HepG2 (cell line): ENCODE data around the gene TRIO. TPM values are rescaled to one million over a fixed set of nuclear protein-coding genes. Genes with fewer than 3 reads are reported as not detected.

Source experiments
- ATAC-seq: fragments of 200-7000 bp; cut with Tn5 transposase; 3 replicates; pipeline ENCODE4 v1.9.1; 2020; ENCODE audit warnings: mild to moderate bottlenecking, moderate library complexity
- BruUV-seq: library from RNA; stranded (reverse); fragments of 400-500 nt; replicated peaks from 2 replicates; lab custom pipeline; 2021; lab: Mats Ljungman, UMichigan
- CTCF ChIA-PET: fragments of 300-600 bp; formaldehyde crosslinking; extraction: SDS; loops from one replicate; lab custom pipeline; 2021; ENCODE audit warnings: low total read pairs, inconsistent platforms, low intra/inter-chr PET ratio; lab: Yijun Ruan, JAX
- POLR2A ChIA-PET: fragments of 350-600 bp; sonication (Branson Sonifier 250); formaldehyde crosslinking; loops from one replicate; lab custom pipeline; 2020; ENCODE audit warnings: antibody characterized with exemption, inconsistent platforms; lab: Yijun Ruan, JAX
- DNase-seq: peaks from one replicate; pipeline ENCODE4 v3.0.0-alpha.2; 2015; ENCODE audit warnings: low spot score
- FAIRE-seq: peaks from 3 replicates; lab custom pipeline; 2011; peaks lifted over from hg19 to GRCh38; lab: Jason Lieb, UNC
- H2AFZ ChIP-seq: one replicate; pipeline ENCODE4 v1.6.1; 2011; ENCODE audit warnings: low read length, inconsistent platforms
- H3K27ac ChIP-seq: fragments of 300-600 bp; 3 replicates; pipeline ENCODE4 v1.8.0; 2011; ENCODE audit warnings: mixed run types, mild to moderate bottlenecking, mixed read lengths, low read length, inconsistent platforms; ENCODE audit not compliant: insufficient read depth; ENCODE audit errors: extremely low read length
- H3K27me3 ChIP-seq, 2 experiments: fragments of 200-600 bp in 1 of 2; 2 replicates in 1 of 2; 3 replicates in 1 of 2; pipeline versions ENCODE4 v1.6.0 to v1.8.0; 2011; ENCODE audit warnings: low read length in 2 of 2, mild to moderate bottlenecking in 2 of 2, moderate library complexity in 2 of 2, inconsistent platforms in 1 of 2; ENCODE audit not compliant: insufficient read depth in 2 of 2, control insufficient read depth in 1 of 2
- H3K36me3 ChIP-seq, 2 experiments: fragments of 200-600 bp in 1 of 2; replicated peaks in 1 of 2; 2 replicates in 1 of 2; 3 replicates in 1 of 2; pipeline versions ENCODE4 v1.5.1 to v1.8.0; 2011; ENCODE audit warnings: low read length in 2 of 2, inconsistent platforms in 1 of 2; ENCODE audit not compliant: insufficient read depth in 2 of 2, control insufficient read depth in 1 of 2
- H3K4me1 ChIP-seq: 2 replicates; pipeline ENCODE4 v1.5.1; 2012; ENCODE audit warnings: low read length, inconsistent platforms; ENCODE audit not compliant: insufficient read depth
- H3K4me2 ChIP-seq: 2 replicates; pipeline ENCODE4 v1.6.0; 2011; ENCODE audit warnings: low read depth, low read length, inconsistent platforms
- H3K4me3 ChIP-seq, 3 experiments: fragments of 200-600 bp in 1 of 3; sonication (generic), shearing (Covaris generic) in 1 of 3; replicated peaks in 1 of 3; 2 replicates each; pipeline ENCODE4 v1.5.1; 2011 to 2016; ENCODE audit warnings: low read length in 3 of 3, inconsistent platforms in 2 of 3, low read depth in 2 of 3, mild to moderate bottlenecking in 2 of 3, control low read depth in 1 of 3, mixed read lengths in 1 of 3; ENCODE audit not compliant: insufficient read depth in 1 of 3
- H3K79me2 ChIP-seq: one replicate; pipeline ENCODE4 v1.6.1; 2011; ENCODE audit warnings: low read length, inconsistent platforms; ENCODE audit not compliant: insufficient read depth
- H3K9ac ChIP-seq: 2 replicates; pipeline ENCODE4 v1.6.0; 2011; ENCODE audit warnings: mild to moderate bottlenecking, low read depth, low read length, inconsistent platforms; ENCODE audit not compliant: insufficient read depth
- H3K9me3 ChIP-seq: 2 replicates; pipeline ENCODE4 v1.5.1; 2012; ENCODE audit warnings: mild to moderate bottlenecking, low read length
- H4K20me1 ChIP-seq: 2 replicates; pipeline ENCODE4 v1.6.0; 2011; ENCODE audit warnings: inconsistent platforms, mild to moderate bottlenecking, low read length, moderate library complexity; ENCODE audit not compliant: insufficient read depth
- BCL6 ChIP-seq: IDR thresholded peaks from 2 replicates; pipeline ENCODE4 v1.6.1; 2016; ENCODE audit warnings: missing genetic modification reagents, missing compliant biosample characterization
- EED ChIP-seq: sonication (generic); formaldehyde crosslinking; IDR thresholded peaks from 2 replicates; pipeline ENCODE4 v1.5.0; 2020; ENCODE audit warnings: mild to moderate bottlenecking, missing genetic modification reagents
- FOXA1 ChIP-seq, 2 experiments: fragments of 450-650 bp in 1 of 2; sonication (generic) in 1 of 2; formaldehyde crosslinking in 1 of 2; IDR thresholded peaks; 2 replicates each; pipeline versions ENCODE4 v1.4.0 to v1.6.1; 2016 to 2020; ENCODE audit warnings: missing genetic modification reagents in 1 of 2
- KAT2B ChIP-seq: fragments of 150-350 bp; IDR thresholded peaks from 2 replicates; pipeline ENCODE4 v1.6.1; 2014; ENCODE audit warnings: low read depth, low read length, borderline replicate concordance
- SNAPC2 ChIP-seq: sonication (generic); formaldehyde crosslinking; IDR thresholded peaks from 2 replicates; pipeline ENCODE4 v1.8.1; 2022; ENCODE audit warnings: mild to moderate bottlenecking, missing genetic modification reagents
- ZNF558 ChIP-seq: sonication (generic); formaldehyde crosslinking; IDR thresholded peaks from 2 replicates; pipeline ENCODE4 v1.9.0; 2022; ENCODE audit warnings: mild to moderate bottlenecking, missing genetic modification reagents, borderline replicate concordance
- WGBS: methylation state at CpG from one replicate; pipeline ENCODE4 v1.1.6; 2017; ENCODE audit warnings: low lambda C conversion rate; 5-methylcytosine and 5-hydroxymethylcytosine counted together
- in situ Hi-C: cut with HindIII; loops from 2 replicates; pipeline ENCODE4 v1.10.0; 2017; ENCODE audit warnings: low pct_unique_long_range_greater_than_20kb; ENCODE audit not compliant: extremely low pct_ligation_motif_present
- intact Hi-C: fragments of 100-400 bp; cut with micrococcal nuclease; formaldehyde crosslinking; loops from one replicate; pipeline ENCODE4 v1.10.0; 2022; ENCODE audit not compliant: unreplicated experiment
- polyA plus RNA-seq, 8 experiments: library from polyadenylated mRNA; depleted of rRNA in 3 of 8; stranded (reverse) in 7 of 8; unstranded in 1 of 8; fragments of >200 nt; fragmentation: Illumina TruSeq in 4 of 8; extraction: Trizol in 4 of 8; gene quantifications; 2 replicates each; pipeline versions ENCODE4 v1.2.1 to v1.2.3, GENCODE V29; 2011 to 2016; ENCODE audit warnings: low read depth in 4 of 8, missing spikeins in 1 of 8, mixed read lengths in 1 of 8; ENCODE audit not compliant: insufficient read depth in 1 of 8
- total RNA-seq, 5 experiments: library from RNA; depleted of rRNA; stranded (reverse); fragments of >200 nt; fragmentation: Illumina TruSeq; extraction: Trizol; gene quantifications; 2 replicates each; pipeline ENCODE4 v1.2.3, GENCODE V29; 2016; ENCODE audit warnings: low read depth in 1 of 5
- TF ChIP-seq, protein P1 (sequence below), 2 experiments: sonication (generic) in 1 of 2; formaldehyde crosslinking in 1 of 2; IDR thresholded peaks; 2 replicates each; pipeline versions ENCODE4 v1.6.1 to v1.9.0; 2014 to 2022; ENCODE audit warnings: antibody characterized with exemption in 1 of 2, borderline replicate concordance in 1 of 2, inconsistent platforms in 1 of 2, low read depth in 1 of 2, missing genetic modification reagents in 1 of 2
- TF ChIP-seq, protein P2 (sequence below): sonication (generic); formaldehyde crosslinking; conservative IDR thresholded peaks from 2 replicates; pipeline ENCODE4 v1.4.0; 2020; ENCODE audit warnings: missing genetic modification reagents

Gene TRIO
- total and polyA plus RNA-seq, 2 of the 13 experiments (the other 11 are each of a cell fraction or from before 2014, with no cell fraction given): 45.2 to 45.9 TPM

DNA sequence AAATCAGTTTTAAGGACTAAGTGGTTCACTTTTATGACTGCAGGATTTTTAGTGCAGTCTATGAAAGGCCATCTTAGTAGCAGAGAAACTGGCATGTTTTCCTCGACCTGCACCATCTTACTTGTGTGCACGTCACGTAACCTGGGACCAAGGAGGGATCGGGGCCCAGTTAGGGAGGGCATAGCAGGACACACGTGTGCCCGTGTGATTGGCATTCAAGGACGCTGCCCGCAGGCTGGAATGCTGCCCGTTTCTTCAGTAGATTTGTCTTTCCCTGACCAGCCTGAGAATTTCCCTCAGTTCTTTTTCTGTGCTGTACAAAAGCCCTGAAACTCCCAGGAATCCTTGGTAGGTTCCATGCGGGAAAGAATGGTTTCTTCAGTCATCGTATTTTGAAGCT, 196.3 kb downstream of the TRIO start (continued):
- TF ChIP-seq, protein P1, sequence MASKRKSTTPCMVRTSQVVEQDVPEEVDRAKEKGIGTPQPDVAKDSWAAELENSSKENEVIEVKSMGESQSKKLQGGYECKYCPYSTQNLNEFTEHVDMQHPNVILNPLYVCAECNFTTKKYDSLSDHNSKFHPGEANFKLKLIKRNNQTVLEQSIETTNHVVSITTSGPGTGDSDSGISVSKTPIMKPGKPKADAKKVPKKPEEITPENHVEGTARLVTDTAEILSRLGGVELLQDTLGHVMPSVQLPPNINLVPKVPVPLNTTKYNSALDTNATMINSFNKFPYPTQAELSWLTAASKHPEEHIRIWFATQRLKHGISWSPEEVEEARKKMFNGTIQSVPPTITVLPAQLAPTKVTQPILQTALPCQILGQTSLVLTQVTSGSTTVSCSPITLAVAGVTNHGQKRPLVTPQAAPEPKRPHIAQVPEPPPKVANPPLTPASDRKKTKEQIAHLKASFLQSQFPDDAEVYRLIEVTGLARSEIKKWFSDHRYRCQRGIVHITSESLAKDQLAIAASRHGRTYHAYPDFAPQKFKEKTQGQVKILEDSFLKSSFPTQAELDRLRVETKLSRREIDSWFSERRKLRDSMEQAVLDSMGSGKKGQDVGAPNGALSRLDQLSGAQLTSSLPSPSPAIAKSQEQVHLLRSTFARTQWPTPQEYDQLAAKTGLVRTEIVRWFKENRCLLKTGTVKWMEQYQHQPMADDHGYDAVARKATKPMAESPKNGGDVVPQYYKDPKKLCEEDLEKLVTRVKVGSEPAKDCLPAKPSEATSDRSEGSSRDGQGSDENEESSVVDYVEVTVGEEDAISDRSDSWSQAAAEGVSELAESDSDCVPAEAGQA (IDR thresholded peaks at IDR 0.05; ENCODE audit: low read depth): no peak
- TF ChIP-seq, protein P1 (CRISPR knock-in tag; IDR thresholded peaks at IDR 0.05; ENCODE audit: borderline replicate concordance): no peak
- TF ChIP-seq, protein P2, sequence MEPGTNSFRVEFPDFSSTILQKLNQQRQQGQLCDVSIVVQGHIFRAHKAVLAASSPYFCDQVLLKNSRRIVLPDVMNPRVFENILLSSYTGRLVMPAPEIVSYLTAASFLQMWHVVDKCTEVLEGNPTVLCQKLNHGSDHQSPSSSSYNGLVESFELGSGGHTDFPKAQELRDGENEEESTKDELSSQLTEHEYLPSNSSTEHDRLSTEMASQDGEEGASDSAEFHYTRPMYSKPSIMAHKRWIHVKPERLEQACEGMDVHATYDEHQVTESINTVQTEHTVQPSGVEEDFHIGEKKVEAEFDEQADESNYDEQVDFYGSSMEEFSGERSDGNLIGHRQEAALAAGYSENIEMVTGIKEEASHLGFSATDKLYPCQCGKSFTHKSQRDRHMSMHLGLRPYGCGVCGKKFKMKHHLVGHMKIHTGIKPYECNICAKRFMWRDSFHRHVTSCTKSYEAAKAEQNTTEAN: no peak

DNA sequence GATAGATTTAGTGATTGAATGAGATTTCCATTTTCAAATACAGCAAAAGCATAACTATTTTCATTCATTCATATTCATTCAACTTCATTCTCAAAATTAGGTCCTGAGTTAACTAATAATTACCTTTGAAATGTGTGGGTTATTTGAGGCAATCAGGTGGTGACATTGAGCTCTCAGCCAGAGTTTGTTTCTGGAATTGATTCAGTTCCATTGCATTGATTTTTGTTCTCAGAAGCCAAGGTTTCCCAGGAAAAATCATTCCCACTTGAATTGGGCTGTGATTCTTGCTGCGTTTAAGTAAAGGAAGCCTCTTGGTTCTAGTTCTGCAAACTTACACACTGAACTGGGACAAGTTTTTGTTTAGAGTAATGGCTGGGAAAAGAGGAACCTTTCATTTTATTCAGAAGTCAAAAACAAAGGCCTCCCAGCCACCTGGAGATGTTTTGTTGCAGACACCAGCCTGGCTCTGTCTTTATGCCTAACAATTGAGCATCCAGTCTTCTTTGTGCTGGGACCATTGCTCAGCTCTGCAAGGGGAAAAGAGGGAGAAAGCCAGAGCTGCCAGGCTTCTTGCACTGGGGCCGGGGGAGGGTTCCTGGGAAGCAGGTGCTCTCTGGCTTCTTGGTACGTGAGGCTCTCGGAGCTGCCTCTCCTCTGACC, 198.6 kb downstream of the TRIO start:
- Histone ChIP-seq H2AFZ (no peak overlapping the region), H3K9me3 (no peaks in the 10 kb centered on the region), H4K20me1 (no peaks in the 10 kb centered on the region), H3K4me1 (no peaks in the 10 kb centered on the region), H3K27ac (no peak overlapping the region), H3K9ac (no peak overlapping the region), H3K36me3 (peaks cover 16 to 66% of the 10 kb centered on the region in 2 experiments), H3K4me2 (no peak overlapping the region), H3K79me2 (no peaks in the 10 kb centered on the region), H3K27me3 (no peaks in the 10 kb centered on the region), H3K4me3 (no peak overlapping the region)
- FAIRE-seq: no peak
- WGBS: 100% methylated on average over 2 of the region's 4 CpGs
- CTCF ChIA-PET: no interaction called here
- intact Hi-C loops (no loop called here), in situ Hi-C loops (no loop called here)
- no TSS peak for BruUV-seq
- no peak for ATAC-seq
- DNase-seq: no peak
- POLR2A ChIA-PET: no interaction called here
- peak; percentile 41; the same call in 1 of the 2 replicates for TF ChIP-seq KAT2B
- TF ChIP-seq SNAPC2: no peak
- peak; percentile 67 for TF ChIP-seq BCL6 (CRISPR knock-in tag)
- TF ChIP-seq ZNF558 (CRISPR knock-in tag): no peak
- TF ChIP-seq EED (CRISPR knock-in tag): no peak
- no peak for TF ChIP-seq FOXA1 (IDR thresholded peaks at IDR 0.05)
- TF ChIP-seq FOXA1 (CRISPR knock-in tag; IDR thresholded peaks at IDR 0.05): no peak
- TF ChIP-seq, all 625 proteins: peak for 2
